HCT116 (cell line): ENCODE results near the gene TMTC1. TPM values are rescaled to one million over a fixed set of nuclear protein-coding genes. Genes with fewer than 3 reads are reported as not detected.

Experiments used
- ATAC-seq: fragments of 200-7000 bp; cut with Tn5 transposase; 2 replicates; pipeline ENCODE4 v1.9.1; 2020; ENCODE audit warnings: mild to moderate bottlenecking, moderate library complexity
- BruUV-seq: library from RNA; stranded (reverse); fragments of 400-500 nt; replicated peaks from 2 replicates; lab custom pipeline; 2021; lab: Mats Ljungman, UMichigan
- CTCF ChIA-PET: fragments of 300-600 bp; sonication (Branson Sonifier 250); formaldehyde crosslinking; loops from one replicate; lab custom pipeline; 2021; ENCODE audit warnings: antibody characterized with exemption; lab: Charles Lee
- POLR2A ChIA-PET: fragments of 300-600, 350-600 bp; sonication (Branson Sonifier 250); formaldehyde crosslinking; loops from one replicate; lab custom pipeline; 2021; ENCODE audit warnings: antibody characterized with exemption; lab: Charles Lee
- RAD21 ChIA-PET, 2 experiments: fragments of 300-600 bp; sonication (Branson Sonifier 250); formaldehyde crosslinking; loops; one replicate each; lab custom pipeline; 2023; ENCODE audit warnings: low total read pairs in 2 of 2; ENCODE audit not compliant: uncharacterized antibody in 2 of 2, unreplicated experiment in 2 of 2, low non-redundant PET in 1 of 2; lab: Charles Lee
- DNase-seq: peaks from one replicate; pipeline ENCODE4 v3.0.0-alpha.2; 2010; ENCODE audit warnings: low read depth, low spot score
- H2AFZ ChIP-seq: fragments of 200-600 bp; shearing (Covaris generic), sonication (generic); 2 replicates; pipeline ENCODE4 v1.6.1; 2017; ENCODE audit warnings: low read depth, mixed run types, mixed read lengths, antibody characterized with exemption, low read length; ENCODE audit not compliant: poor library complexity, severe bottlenecking
- H3K27ac ChIP-seq: 2 replicates; pipeline ENCODE4 v1.5.1; 2012; ENCODE audit warnings: low read depth, low read length
- H3K27me3 ChIP-seq: fragments of 200-600 bp; sonication (generic); 2 replicates; pipeline ENCODE4 v1.6.1; 2016; ENCODE audit warnings: mixed run types, low read length, mixed read lengths; ENCODE audit not compliant: insufficient read depth
- H3K36me3 ChIP-seq, 2 experiments: fragments of 200-500 bp in 1 of 2; fragments of 200-600 bp in 1 of 2; sonication (Bioruptor generic) in 1 of 2; sonication (generic) in 1 of 2; 2 replicates each; pipeline versions ENCODE4 v1.5.1 to v1.6.1; 2014 to 2016; ENCODE audit warnings: low read length in 2 of 2, inconsistent platforms in 1 of 2, mixed read lengths in 1 of 2, mixed run types in 1 of 2; ENCODE audit not compliant: insufficient read depth in 2 of 2, control insufficient read depth in 1 of 2
- H3K4me1 ChIP-seq, 2 experiments: fragments of 200-600 bp in 1 of 2; sonication (generic) in 1 of 2; 2 replicates each; pipeline versions ENCODE4 v1.5.1 to v1.6.1; 2012 to 2017; ENCODE audit warnings: low read length in 2 of 2, inconsistent platforms in 1 of 2, mild to moderate bottlenecking in 1 of 2, mixed read lengths in 1 of 2, mixed run types in 1 of 2, moderate library complexity in 1 of 2; ENCODE audit not compliant: insufficient read depth in 2 of 2, control insufficient read depth in 1 of 2
- H3K4me2 ChIP-seq: fragments of 200-600 bp; sonication (generic); 2 replicates; pipeline ENCODE4 v1.6.1; 2017; ENCODE audit warnings: mixed run types, low read length, mixed read lengths
- H3K4me3 ChIP-seq, 2 experiments: fragments of 200-600 bp in 1 of 2; sonication (generic) in 1 of 2; replicated peaks in 1 of 2; 2 replicates each; pipeline ENCODE4 v1.5.1; 2011 to 2016; ENCODE audit warnings: low read length in 2 of 2, control low read depth in 1 of 2, low read depth in 1 of 2, mild to moderate bottlenecking in 1 of 2, mixed read lengths in 1 of 2, mixed run types in 1 of 2
- H3K79me2 ChIP-seq: fragments of 200-600 bp; sonication (generic); 2 replicates; pipeline ENCODE4 v1.6.1; 2017; ENCODE audit warnings: mild to moderate bottlenecking, mixed run types, low read length, moderate library complexity, mixed read lengths; ENCODE audit not compliant: insufficient read depth
- H3K9ac ChIP-seq: fragments of 200-600 bp; sonication (generic); 2 replicates; pipeline ENCODE4 v1.6.1; 2016; ENCODE audit warnings: low read length, mixed read lengths
- H3K9me2 ChIP-seq: fragments of 200-600 bp; sonication (generic), shearing (Covaris generic); 2 replicates; pipeline ENCODE4 v1.6.1; 2017; ENCODE audit warnings: mixed run types, mild to moderate bottlenecking, moderate library complexity; ENCODE audit not compliant: insufficient read depth
- H3K9me3 ChIP-seq, 2 experiments: fragments of 200-500 bp in 1 of 2; fragments of 200-600 bp in 1 of 2; sonication (Bioruptor generic) in 1 of 2; sonication (generic) in 1 of 2; 2 replicates each; pipeline ENCODE4 v1.6.1; 2014 to 2017; ENCODE audit warnings: low read length in 2 of 2, mixed read lengths in 2 of 2, inconsistent platforms in 1 of 2, low read depth in 1 of 2, mild to moderate bottlenecking in 1 of 2, mixed run types in 1 of 2, moderate library complexity in 1 of 2; ENCODE audit not compliant: control insufficient read depth in 1 of 2, insufficient read depth in 1 of 2
- H4K20me1 ChIP-seq: fragments of 200-600 bp; sonication (generic), shearing (Covaris generic); 2 replicates; pipeline ENCODE4 v1.6.1; 2017; ENCODE audit warnings: mixed run types, mild to moderate bottlenecking, moderate library complexity; ENCODE audit not compliant: insufficient read depth
- EGR1 ChIP-seq: IDR thresholded peaks from 2 replicates; pipeline ENCODE4 v1.6.1; 2012; ENCODE audit warnings: low read depth
- EZH2 ChIP-seq: fragments of 200-600 bp; sonication (generic); IDR thresholded peaks from 2 replicates; pipeline ENCODE4 v1.6.1; 2017; ENCODE audit warnings: antibody characterized with exemption, mixed run types
- EZH2phosphoT487 ChIP-seq: fragments of 200-600 bp; IDR thresholded peaks from 2 replicates; pipeline ENCODE4 v1.6.1; 2018; ENCODE audit warnings: antibody characterized with exemption, borderline replicate concordance
- FOSL1 ChIP-seq: IDR thresholded peaks from 2 replicates; pipeline ENCODE4 v1.6.1; 2012; ENCODE audit warnings: low read depth
- MAX ChIP-seq: IDR thresholded peaks from 2 replicates; pipeline ENCODE4 v1.6.1; 2012
- POLR2A ChIP-seq: IDR thresholded peaks from 2 replicates; pipeline ENCODE4 v1.7.0; 2011; ENCODE audit warnings: borderline replicate concordance; ENCODE audit not compliant: insufficient read depth, insufficient read length; ENCODE audit errors: extremely low read depth
- RAD21 ChIP-seq: IDR thresholded peaks from 2 replicates; pipeline ENCODE4 v1.6.1; 2012; ENCODE audit warnings: low read depth, mild to moderate bottlenecking
- REST ChIP-seq: IDR thresholded peaks from 2 replicates; pipeline ENCODE4 v1.6.1; 2012; ENCODE audit warnings: low read depth
- SIN3A ChIP-seq: IDR thresholded peaks from 2 replicates; pipeline ENCODE4 v1.6.1; 2012; ENCODE audit warnings: low read depth
- SP1 ChIP-seq: IDR thresholded peaks from 2 replicates; pipeline ENCODE4 v1.6.1; 2012; ENCODE audit warnings: low read depth
- SRF ChIP-seq: IDR thresholded peaks from 2 replicates; pipeline ENCODE4 v1.6.1; 2012; ENCODE audit warnings: low read depth
- ZBTB33 ChIP-seq: IDR thresholded peaks from 2 replicates; pipeline ENCODE4 v1.6.1; 2011; ENCODE audit warnings: mild to moderate bottlenecking, low read length, moderate library complexity; ENCODE audit not compliant: insufficient replicate concordance; ENCODE audit errors: extremely low read depth
- ZFX ChIP-seq: fragments of 450-650 bp; IDR thresholded peaks from 2 replicates; pipeline ENCODE4 v1.6.1; 2017
- ZNF274 ChIP-seq: fragments of 200-500 bp; sonication (Bioruptor generic); IDR thresholded peaks from 2 replicates; pipeline ENCODE4 v1.6.1; 2014; ENCODE audit warnings: mild to moderate bottlenecking, low read depth, low read length, inconsistent platforms
- intact Hi-C: fragments of 100-400 bp; cut with micrococcal nuclease; formaldehyde crosslinking; loops from 2 replicates; pipeline ENCODE4 v1.10.0; 2022
- total RNA-seq: library from RNA; stranded (reverse); gene quantifications from one replicate; pipeline ENCODE4 v1.2.1, GENCODE V29; 2021; ENCODE audit not compliant: unreplicated experiment

TMTC1 gene
- total RNA-seq, 1 experiment from 2014 or later: 2.0 TPM

GRCh38 chr12:29769162-29769858, 14.4 kb downstream of the TMTC1 start (continued):
- TF ChIP-seq ZBTB33 (no peak), RAD21 (no peak), POLR2A (no peak), ZNF274 (no peak), SRF (no peak)

GRCh38 chr12:29768372-29768771, 15.4 kb downstream of the TMTC1 start:
- no peak overlapping the region for H3K27ac ChIP-seq
- H3K36me3 ChIP-seq: no peaks in the 10 kb centered on the region
- no peaks in the 10 kb centered on the region for H3K79me2 ChIP-seq
- H3K9me2 ChIP-seq: no peaks in the 10 kb centered on the region; the same call in 1 of the 2 replicates
- H3K9me3 ChIP-seq: no peaks in the 10 kb centered on the region
- ChIA-PET CTCF (no interaction called here), RAD21 (no interaction called here), POLR2A (no interaction called here)
- no peak overlapping the region for H2AFZ ChIP-seq
- H3K9ac ChIP-seq: no peak overlapping the region
- no peak overlapping the region for H3K4me3 ChIP-seq
- ATAC-seq (no peak), DNase-seq (no peak)
- no peak overlapping the region for H3K4me2 ChIP-seq
- no peaks in the 10 kb centered on the region for H4K20me1 ChIP-seq
- H3K4me1 ChIP-seq: no peaks in the 10 kb centered on the region
- no TSS peak for BruUV-seq
- intact Hi-C loops: no loop called here
- no peaks in the 10 kb centered on the region for H3K27me3 ChIP-seq
- no peak for TF ChIP-seq SRF
- no peak for TF ChIP-seq ZBTB33
- TF ChIP-seq REST: no peak
- no peak for TF ChIP-seq MAX
- no peak for TF ChIP-seq ZFX
- TF ChIP-seq RAD21: no peak
- no peak for TF ChIP-seq SIN3A
- no peak for TF ChIP-seq EZH2phosphoT487
- no peak for TF ChIP-seq SP1
- TF ChIP-seq EGR1: no peak
- TF ChIP-seq EZH2: no peak
- TF ChIP-seq FOSL1: no peak
- no peak for TF ChIP-seq POLR2A
